Measurements from ENCODE around the gene SGIP1.

SGIP1 gene

DNA sequence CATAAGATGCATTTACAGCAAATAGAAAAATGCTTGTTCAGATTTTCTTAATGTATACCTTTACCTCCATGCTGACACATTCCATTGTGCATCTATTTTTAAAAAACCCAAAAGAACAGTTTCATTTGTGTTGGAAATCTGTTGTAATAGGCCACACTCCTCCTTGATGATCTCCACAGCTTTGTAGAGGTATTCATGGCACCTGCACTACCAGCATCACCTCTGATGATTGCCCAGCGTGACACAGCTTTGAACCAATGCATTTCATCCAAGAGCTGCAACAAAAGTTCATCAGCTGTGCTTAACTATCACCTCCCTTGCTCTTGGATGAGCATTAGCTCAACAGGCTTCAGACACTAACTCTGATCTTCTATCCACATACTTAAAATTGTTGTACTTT, 226.6 kb downstream of the SGIP1 start:
- Histone ChIP-seq H3K36me3 (ENCODE audit: low read depth) (no peaks in the 10 kb centered on the region), H3K27ac (ENCODE audit: poor library complexity, severe bottlenecking) (no peak overlapping the region), H3K4me1 (ENCODE audit: insufficient read depth, poor library complexity, severe bottlenecking) (no peaks in the 10 kb centered on the region), H3K4me3 (ENCODE audit: severe bottlenecking) (no peak overlapping the region), H3K27me3 (ENCODE audit: insufficient read depth, poor library complexity, severe bottlenecking) (no peaks in the 10 kb centered on the region), H3K9me3 (ENCODE audit: severe bottlenecking) (no peaks in the 10 kb centered on the region)
- DNase-seq (ENCODE audit: low spot score) (no peak), ATAC-seq (ENCODE audit: low read depth) (no peak)
- TF ChIP-seq, protein P1, sequence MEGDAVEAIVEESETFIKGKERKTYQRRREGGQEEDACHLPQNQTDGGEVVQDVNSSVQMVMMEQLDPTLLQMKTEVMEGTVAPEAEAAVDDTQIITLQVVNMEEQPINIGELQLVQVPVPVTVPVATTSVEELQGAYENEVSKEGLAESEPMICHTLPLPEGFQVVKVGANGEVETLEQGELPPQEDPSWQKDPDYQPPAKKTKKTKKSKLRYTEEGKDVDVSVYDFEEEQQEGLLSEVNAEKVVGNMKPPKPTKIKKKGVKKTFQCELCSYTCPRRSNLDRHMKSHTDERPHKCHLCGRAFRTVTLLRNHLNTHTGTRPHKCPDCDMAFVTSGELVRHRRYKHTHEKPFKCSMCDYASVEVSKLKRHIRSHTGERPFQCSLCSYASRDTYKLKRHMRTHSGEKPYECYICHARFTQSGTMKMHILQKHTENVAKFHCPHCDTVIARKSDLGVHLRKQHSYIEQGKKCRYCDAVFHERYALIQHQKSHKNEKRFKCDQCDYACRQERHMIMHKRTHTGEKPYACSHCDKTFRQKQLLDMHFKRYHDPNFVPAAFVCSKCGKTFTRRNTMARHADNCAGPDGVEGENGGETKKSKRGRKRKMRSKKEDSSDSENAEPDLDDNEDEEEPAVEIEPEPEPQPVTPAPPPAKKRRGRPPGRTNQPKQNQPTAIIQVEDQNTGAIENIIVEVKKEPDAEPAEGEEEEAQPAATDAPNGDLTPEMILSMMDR (IDR thresholded peaks at IDR 0.05; ENCODE audit: poor library complexity, severe bottlenecking): no peak

DNA sequence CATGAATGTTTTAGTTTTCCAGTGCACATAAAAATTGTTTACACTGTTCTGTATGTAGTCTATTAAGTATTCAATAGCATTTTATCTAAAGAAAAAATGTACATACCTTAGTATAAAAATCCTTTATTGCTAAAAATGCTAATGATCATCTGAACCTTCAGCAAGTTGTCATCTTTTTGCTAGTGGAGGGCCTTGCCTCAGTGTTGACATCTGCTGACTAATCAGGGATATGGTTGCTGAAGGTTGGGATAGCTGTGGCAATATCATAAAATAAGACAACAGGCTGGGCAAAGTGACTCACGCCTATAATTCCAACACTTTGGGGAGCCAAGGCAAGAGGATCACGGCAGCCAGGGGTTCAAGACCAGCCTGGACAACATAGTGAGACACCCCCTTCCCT, 227.3 kb downstream of the SGIP1 start:
- Histone ChIP-seq H3K27me3 (ENCODE audit: insufficient read depth, poor library complexity, severe bottlenecking) (no peaks in the 10 kb centered on the region), H3K36me3 (ENCODE audit: low read depth) (no peaks in the 10 kb centered on the region), H3K27ac (ENCODE audit: poor library complexity, severe bottlenecking) (no peak overlapping the region), H3K9me3 (ENCODE audit: severe bottlenecking) (no peaks in the 10 kb centered on the region), H3K4me3 (ENCODE audit: severe bottlenecking) (no peak overlapping the region), H3K4me1 (ENCODE audit: insufficient read depth, poor library complexity, severe bottlenecking) (no peaks in the 10 kb centered on the region)
- TF ChIP-seq, protein P1 (IDR thresholded peaks at IDR 0.05; ENCODE audit: poor library complexity, severe bottlenecking): no peak
- ATAC-seq (ENCODE audit: low read depth) (no peak), DNase-seq (ENCODE audit: low spot score) (no peak)

DNA sequence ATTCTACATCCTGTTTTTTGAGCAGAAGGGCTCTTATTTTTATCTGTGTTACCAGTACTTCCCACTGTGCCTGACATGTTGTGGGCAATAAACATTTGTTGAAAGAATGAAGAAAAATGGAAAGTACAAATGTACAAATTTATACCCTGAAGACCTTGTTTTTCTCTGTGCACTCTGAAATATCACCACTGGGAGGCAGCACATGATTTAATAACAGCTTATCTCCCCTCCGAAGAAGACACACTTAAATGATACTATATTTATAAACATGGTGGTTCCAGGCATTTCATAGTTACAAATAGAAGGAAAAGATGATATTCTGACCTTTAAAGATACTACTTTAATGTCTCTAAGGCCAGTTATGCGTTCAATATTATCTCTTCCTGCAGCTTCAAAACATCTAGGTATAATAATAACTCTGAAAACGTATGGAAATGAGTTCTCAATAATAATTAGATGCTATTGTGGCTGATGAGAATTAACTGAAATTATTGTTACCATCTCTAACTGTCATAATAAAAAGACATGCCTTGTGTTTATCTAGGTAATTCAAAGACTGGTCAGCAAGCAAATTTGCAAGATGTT, 231.1 kb downstream of the SGIP1 start:
- no peaks in the 10 kb centered on the region for H3K36me3 ChIP-seq (ENCODE audit: low read depth)
- H3K9me3 ChIP-seq (ENCODE audit: severe bottlenecking): no peaks in the 10 kb centered on the region
- DNase-seq (ENCODE audit: low spot score) (no peak), ATAC-seq (ENCODE audit: low read depth) (peak; percentile 31; the same call in 1 of the 3 replicates)
- no peaks in the 10 kb centered on the region for H3K27me3 ChIP-seq (ENCODE audit: insufficient read depth, poor library complexity, severe bottlenecking)
- H3K27ac ChIP-seq (ENCODE audit: poor library complexity, severe bottlenecking): no peak overlapping the region
- H3K4me1 ChIP-seq (ENCODE audit: insufficient read depth, poor library complexity, severe bottlenecking): no peaks in the 10 kb centered on the region
- H3K4me3 ChIP-seq (ENCODE audit: severe bottlenecking): no peak overlapping the region
- TF ChIP-seq, protein P1 (IDR thresholded peaks at IDR 0.05; ENCODE audit: poor library complexity, severe bottlenecking): peak; percentile 79

DNA sequence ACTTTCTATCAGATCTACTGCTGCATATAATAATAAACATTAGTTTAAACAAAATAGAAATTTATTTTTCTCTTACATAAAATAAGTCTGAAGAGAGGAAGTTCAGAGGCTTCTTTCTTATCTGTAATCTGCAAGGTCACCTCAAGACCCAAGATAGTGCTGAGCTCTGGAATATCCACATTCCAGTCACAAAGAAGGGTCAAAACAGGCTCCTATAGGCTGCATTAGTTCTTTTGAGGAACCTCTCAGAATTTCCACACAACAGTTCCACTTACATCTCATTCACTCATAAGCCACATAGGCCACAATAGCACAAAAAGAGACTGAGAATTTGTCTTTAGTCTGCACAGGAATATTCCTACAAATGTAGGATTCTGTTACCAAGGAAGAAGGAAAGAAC, 233.7 kb downstream of the SGIP1 start:
- Histone ChIP-seq H3K4me1 (ENCODE audit: insufficient read depth, poor library complexity, severe bottlenecking) (no peaks in the 10 kb centered on the region), H3K9me3 (ENCODE audit: severe bottlenecking) (no peaks in the 10 kb centered on the region), H3K36me3 (ENCODE audit: low read depth) (no peaks in the 10 kb centered on the region), H3K4me3 (ENCODE audit: severe bottlenecking) (no peak overlapping the region), H3K27ac (ENCODE audit: poor library complexity, severe bottlenecking) (no peak overlapping the region), H3K27me3 (ENCODE audit: insufficient read depth, poor library complexity, severe bottlenecking) (no peaks in the 10 kb centered on the region)
- DNase-seq (ENCODE audit: low spot score) (no peak), ATAC-seq (ENCODE audit: low read depth) (no peak)
- TF ChIP-seq, protein P1 (IDR thresholded peaks at IDR 0.05; ENCODE audit: poor library complexity, severe bottlenecking): no peak

DNA sequence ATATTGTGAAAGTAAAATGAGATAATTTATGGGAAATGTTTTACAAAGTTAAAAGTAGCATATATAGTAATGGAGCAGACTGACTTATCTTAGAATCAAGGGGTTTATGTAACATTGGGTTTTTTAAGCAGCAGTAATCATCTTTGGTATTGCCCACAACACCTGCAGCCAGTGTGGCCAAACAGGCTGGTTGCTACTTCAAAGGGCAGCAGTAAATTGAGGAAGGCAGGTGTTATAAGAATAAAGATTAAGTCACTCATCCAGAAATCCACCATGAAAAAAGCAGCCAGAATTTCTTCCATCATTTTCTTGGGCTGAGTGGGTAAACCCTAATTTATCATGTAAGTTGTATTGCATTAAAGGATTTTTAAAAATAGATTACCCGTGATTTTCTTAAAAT, 235.0 kb downstream of the SGIP1 start:
- Histone ChIP-seq H3K27me3 (ENCODE audit: insufficient read depth, poor library complexity, severe bottlenecking) (no peaks in the 10 kb centered on the region), H3K4me1 (ENCODE audit: insufficient read depth, poor library complexity, severe bottlenecking) (no peaks in the 10 kb centered on the region), H3K4me3 (ENCODE audit: severe bottlenecking) (no peak overlapping the region), H3K27ac (ENCODE audit: poor library complexity, severe bottlenecking) (no peak overlapping the region), H3K36me3 (ENCODE audit: low read depth) (no peaks in the 10 kb centered on the region), H3K9me3 (ENCODE audit: severe bottlenecking) (no peaks in the 10 kb centered on the region)
- ATAC-seq (ENCODE audit: low read depth): no peak
- DNase-seq (ENCODE audit: low spot score): no peak
- TF ChIP-seq, protein P1 (IDR thresholded peaks at IDR 0.05; ENCODE audit: poor library complexity, severe bottlenecking): no peak
